GM12878 (cell line): ENCODE measurements around the gene CAMK2B. TPM values are rescaled to one million over a fixed set of nuclear protein-coding genes. Genes with fewer than 3 reads are reported as not detected.

Experiments
- ATAC-seq: fragments of 200-7000 bp; cut with Tn5 transposase; 3 replicates; pipeline ENCODE4 v1.9.1; 2020; ENCODE audit warnings: mild to moderate bottlenecking, moderate library complexity
- BruUV-seq: library from RNA; stranded (reverse); fragments of 400-500 nt; replicated peaks from 2 replicates; lab custom pipeline; 2021; lab: Mats Ljungman, UMichigan
- CTCF ChIA-PET: fragments of 300-600 bp; sonication (Branson Sonifier 250); formaldehyde crosslinking; extraction: SDS; loops from one replicate; lab custom pipeline; 2021; ENCODE audit warnings: inconsistent platforms; lab: Yijun Ruan, JAX
- POLR2A ChIA-PET: fragments of 350-600 bp; formaldehyde crosslinking; extraction: SDS; loops from one replicate; lab custom pipeline; 2021; ENCODE audit warnings: inconsistent platforms; lab: Charles Lee
- RAD21 ChIA-PET: fragments of 300-600 bp; sonication (Branson Sonifier 250); formaldehyde crosslinking; loops from one replicate; lab custom pipeline; 2023; ENCODE audit warnings: antibody characterized with exemption; ENCODE audit not compliant: unreplicated experiment; lab: Charles Lee
- SMC1A ChIA-PET: fragments of 300-600 bp; sonication (Branson Sonifier 250); formaldehyde crosslinking; loops from one replicate; lab custom pipeline; 2023; ENCODE audit not compliant: unreplicated experiment, uncharacterized antibody; lab: Charles Lee
- DNase-seq: peaks from one replicate; pipeline ENCODE4 v3.0.0-alpha.2; 2011; ENCODE audit warnings: low read depth, low spot score
- FAIRE-seq: peaks from 3 replicates; lab custom pipeline; 2011; peaks lifted over from hg19 to GRCh38; lab: Jason Lieb, UNC
- H2AFZ ChIP-seq: 2 replicates; pipeline ENCODE4 v1.6.0; 2011; ENCODE audit warnings: low read depth, low read length, control low read depth; ENCODE audit not compliant: control insufficient read depth
- H3K27ac ChIP-seq: 2 replicates; pipeline ENCODE4 v1.5.1; 2011; ENCODE audit warnings: control low read depth; ENCODE audit not compliant: control insufficient read depth, insufficient read depth
- H3K27me3 ChIP-seq, 2 experiments: replicated peaks in 1 of 2; 2 replicates each; pipeline versions ENCODE4 v1.6.0 to v1.6.1; 2011; ENCODE audit warnings: low read length in 1 of 2; ENCODE audit not compliant: control insufficient read depth in 2 of 2, insufficient read depth in 2 of 2
- H3K36me3 ChIP-seq, 2 experiments: 2 replicates each; pipeline ENCODE4 v1.5.1; 2011; ENCODE audit warnings: low read length in 1 of 2; ENCODE audit not compliant: control insufficient read depth in 2 of 2, insufficient read depth in 2 of 2
- H3K4me1 ChIP-seq: 2 replicates; pipeline ENCODE4 v1.6.1; 2011; ENCODE audit warnings: mild to moderate bottlenecking, low read length, moderate library complexity, mixed read lengths; ENCODE audit not compliant: control insufficient read depth, insufficient read depth
- H3K4me2 ChIP-seq: 2 replicates; pipeline ENCODE4 v1.6.0; 2011; ENCODE audit warnings: control low read depth; ENCODE audit not compliant: control insufficient read depth, insufficient read depth
- H3K4me3 ChIP-seq: fragments of 200-600 bp; sonication (generic); 2 replicates; pipeline ENCODE4 v1.5.1; 2016
- H3K79me2 ChIP-seq: 2 replicates; pipeline ENCODE4 v1.6.0; 2011; ENCODE audit warnings: low read length; ENCODE audit not compliant: control insufficient read depth, insufficient read depth
- H3K9ac ChIP-seq: 2 replicates; pipeline ENCODE4 v1.8.0; 2011; ENCODE audit warnings: low read length, control low read depth, mixed read lengths; ENCODE audit not compliant: control insufficient read depth, insufficient read depth
- H3K9me3 ChIP-seq: replicated peaks from 3 replicates; pipeline ENCODE4 v1.5.1; 2011; ENCODE audit warnings: mild to moderate bottlenecking, low read length; ENCODE audit not compliant: control insufficient read depth, insufficient read depth
- H4K20me1 ChIP-seq: 2 replicates; pipeline ENCODE4 v1.6.0; 2011; ENCODE audit not compliant: control insufficient read depth, insufficient read depth
- ATF7 ChIP-seq: fragments of 450-650 bp; IDR thresholded peaks from 2 replicates; pipeline ENCODE4 v1.6.1; 2016; ENCODE audit warnings: low read depth, mild to moderate bottlenecking
- BHLHE40 ChIP-seq, 2 experiments: fragments of 450-650 bp in 1 of 2; IDR thresholded peaks; 2 replicates each; pipeline ENCODE4 v1.6.1; 2011 to 2017; ENCODE audit warnings: low read depth in 2 of 2, borderline replicate concordance in 1 of 2, improper control_type of control experiment in 1 of 2, low read length in 1 of 2, mild to moderate bottlenecking in 1 of 2
- E2F4 ChIP-seq: IDR thresholded peaks from 2 replicates; pipeline ENCODE4 v1.6.1; 2012; ENCODE audit warnings: low read depth, low read length, improper control_type of control experiment
- MTA3 ChIP-seq: IDR thresholded peaks from 2 replicates; pipeline ENCODE4 v1.6.1; 2012; ENCODE audit warnings: low read length, inconsistent platforms, borderline replicate concordance
- POLR2AphosphoS2 ChIP-seq: IDR thresholded peaks from 2 replicates; pipeline ENCODE4 v1.6.1; 2011; ENCODE audit warnings: low read depth, mild to moderate bottlenecking, low read length, improper control_type of control experiment, moderate library complexity
- POU2F2 ChIP-seq: IDR thresholded peaks from 3 replicates; pipeline ENCODE4 v1.6.1; 2011; ENCODE audit warnings: low read depth, mild to moderate bottlenecking, low read length, borderline replicate concordance
- RAD21 ChIP-seq: IDR thresholded peaks from 2 replicates; pipeline ENCODE4 v1.6.1; 2011; ENCODE audit warnings: mild to moderate bottlenecking, low read depth, low read length, moderate library complexity; ENCODE audit not compliant: insufficient read depth
- RFX5 ChIP-seq: IDR thresholded peaks from 2 replicates; pipeline ENCODE4 v1.6.1; 2011; ENCODE audit warnings: low read depth, low read length, improper control_type of control experiment
- TCF7 ChIP-seq: IDR thresholded peaks from 2 replicates; pipeline ENCODE4 v1.6.1; 2014; ENCODE audit warnings: antibody characterized with exemption, borderline replicate concordance
- USF2 ChIP-seq: IDR thresholded peaks from 2 replicates; pipeline ENCODE4 v1.6.1; 2011; ENCODE audit warnings: low read depth, low read length, improper control_type of control experiment, borderline replicate concordance
- WGBS: methylation state at CpG from one replicate; pipeline ENCODE4 v1.1.6; 2016; ENCODE audit warnings: low lambda C conversion rate; ENCODE audit not compliant: insufficient replicate concordance, insufficient coverage; ENCODE audit errors: missing lambda C conversion rate; 5-methylcytosine and 5-hydroxymethylcytosine counted together
- in situ Hi-C: fragments of 300-500 bp; cut with MboI; formaldehyde crosslinking; loops from 9 replicates; pipeline ENCODE4 v1.14.3; 2018; ENCODE audit warnings: mixed read lengths
- intact Hi-C: fragments of 100-400 bp; cut with micrococcal nuclease; formaldehyde crosslinking; loops from one replicate; pipeline ENCODE4 v1.14.2; 2022; ENCODE audit not compliant: unreplicated experiment
- polyA plus RNA-seq, 11 experiments: library from polyadenylated mRNA; depleted of rRNA in 4 of 11; unstranded in 6 of 11; stranded (reverse) in 5 of 11; fragments of >200 nt; fragmentation: Nextera tagmentation in 4 of 11; fragmentation: Illumina TruSeq in 1 of 11; extraction: Ambion mirVana in 4 of 11; extraction: Trizol in 1 of 11; gene quantifications; 1 replicate in 1 of 11; 2 replicates in 10 of 11; pipeline versions ENCODE4 v1.2.1 to v1.2.3, GENCODE V29; 2011 to 2016; ENCODE audit warnings: inconsistent platforms in 2 of 11, missing spikeins in 2 of 11, low read depth in 1 of 11
- total RNA-seq, 4 experiments: library from RNA; depleted of rRNA in 3 of 4; stranded (reverse); fragments of >200 nt in 3 of 4; fragmentation: Illumina TruSeq in 1 of 4; extraction: Trizol in 1 of 4; gene quantifications; 2 replicates each; pipeline versions ENCODE4 v1.2.1 to v1.2.3, GENCODE V29; 2013 to 2021
- TF ChIP-seq, protein P1 (sequence below): IDR thresholded peaks from 2 replicates; pipeline ENCODE4 v1.6.1; 2011; ENCODE audit warnings: borderline replicate concordance, low read depth, mild to moderate bottlenecking, moderate library complexity, low read length; ENCODE audit not compliant: insufficient read depth, poor library complexity, severe bottlenecking

The CAMK2B gene
- total and polyA plus RNA-seq, 10 of the 15 experiments (the other 5 are each of a cell fraction or from before 2014, with no cell fraction given): 0.06 to 0.23 (median 0.11) TPM; not detected in 5

DNA sequence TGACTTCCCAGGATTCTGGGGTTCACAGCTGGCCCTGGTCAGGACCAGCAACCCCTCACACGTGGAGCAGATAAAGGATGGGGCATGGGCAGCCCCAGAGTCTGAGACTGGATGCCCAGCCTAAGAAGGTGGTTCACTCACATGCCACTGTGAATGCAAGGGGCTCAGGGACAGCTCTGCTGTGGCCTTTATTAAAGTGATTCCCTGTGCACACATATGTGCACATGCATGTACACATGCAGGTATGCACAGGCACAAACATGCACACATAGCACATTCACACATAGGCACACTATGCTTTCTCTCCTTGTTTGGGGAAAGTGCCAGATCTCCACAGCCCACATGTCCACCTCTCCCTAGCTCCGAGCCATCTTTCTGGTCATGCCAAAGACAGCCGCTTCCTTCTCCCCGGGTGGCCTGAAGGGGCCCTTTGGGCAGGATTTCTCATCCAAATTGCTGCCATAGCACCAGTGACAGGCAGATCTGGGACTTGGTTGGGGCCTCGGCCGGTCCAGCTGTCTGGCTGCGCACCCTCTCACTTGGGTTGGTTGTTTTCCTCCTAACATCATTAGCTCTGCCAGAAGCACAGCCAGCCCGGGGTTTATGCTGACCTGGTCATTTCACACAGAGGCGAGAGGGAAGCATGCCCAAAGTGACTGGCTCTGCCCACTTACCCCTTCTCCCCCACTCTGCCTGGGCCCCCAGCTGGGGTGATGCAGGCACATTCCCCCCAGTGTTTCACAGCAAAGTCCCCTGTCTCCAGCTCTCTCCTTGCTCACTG lies 137.6 kb downstream of the CAMK2B start (continued):
- no peak for TF ChIP-seq BHLHE40 (IDR thresholded peaks at IDR 0.05; ENCODE audit: borderline replicate concordance in 1 of 2, low read depth in 2 of 2, low read length in 1 of 2)
- TF ChIP-seq ATF7: no peak
- no peak for TF ChIP-seq USF2
- no peak for TF ChIP-seq MTA3
- no peak for TF ChIP-seq E2F4
- no peak for TF ChIP-seq RAD21
- no peak for TF ChIP-seq TCF7
- TF ChIP-seq POLR2AphosphoS2: no peak
- no peak for TF ChIP-seq POU2F2

DNA sequence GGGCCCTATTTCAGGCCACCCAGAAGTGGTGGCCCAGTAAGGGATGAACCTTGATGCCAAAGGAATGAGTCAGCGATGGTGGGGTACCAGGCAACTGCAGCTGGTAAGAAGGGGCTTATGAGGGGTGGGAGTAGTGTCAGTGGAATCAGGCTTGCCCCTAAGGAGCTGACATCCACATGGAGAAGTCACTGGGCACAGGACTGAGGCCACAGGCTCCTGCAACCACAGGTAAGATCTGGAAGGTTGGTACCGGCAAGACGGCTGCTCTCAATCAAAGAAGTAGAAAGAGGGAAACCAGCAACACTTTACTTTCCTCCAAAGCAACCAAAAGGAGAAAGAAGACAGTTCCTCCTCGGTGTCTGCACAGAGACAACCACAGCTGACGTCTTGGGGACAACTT lies 138.7 kb downstream of the CAMK2B start:
- no peak for ATAC-seq
- Histone ChIP-seq H2AFZ (no peak overlapping the region), H3K79me2 (no peaks in the 10 kb centered on the region), H3K27ac (no peak overlapping the region), H3K9me3 (no peaks in the 10 kb centered on the region; the same call in 2 of the 3 replicates), H3K36me3 (no peaks in the 10 kb centered on the region), H3K4me1 (no peaks in the 10 kb centered on the region), H3K27me3 (peaks cover 0 to 1% of the 10 kb centered on the region in 2 experiments; a peak in 2 of 4 replicates), H3K4me2 (no peak overlapping the region), H3K9ac (no peak overlapping the region), H3K4me3 (no peak overlapping the region), H4K20me1 (no peaks in the 10 kb centered on the region)
- in situ Hi-C loops: no loop called here
- FAIRE-seq: no peak
- intact Hi-C loops: no loop called here
- no TSS peak for BruUV-seq
- TF ChIP-seq, protein P1, sequence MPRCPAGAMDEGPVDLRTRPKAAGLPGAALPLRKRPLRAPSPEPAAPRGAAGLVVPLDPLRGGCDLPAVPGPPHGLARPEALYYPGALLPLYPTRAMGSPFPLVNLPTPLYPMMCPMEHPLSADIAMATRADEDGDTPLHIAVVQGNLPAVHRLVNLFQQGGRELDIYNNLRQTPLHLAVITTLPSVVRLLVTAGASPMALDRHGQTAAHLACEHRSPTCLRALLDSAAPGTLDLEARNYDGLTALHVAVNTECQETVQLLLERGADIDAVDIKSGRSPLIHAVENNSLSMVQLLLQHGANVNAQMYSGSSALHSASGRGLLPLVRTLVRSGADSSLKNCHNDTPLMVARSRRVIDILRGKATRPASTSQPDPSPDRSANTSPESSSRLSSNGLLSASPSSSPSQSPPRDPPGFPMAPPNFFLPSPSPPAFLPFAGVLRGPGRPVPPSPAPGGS: no peak
- no peak for TF ChIP-seq RFX5
- ChIA-PET CTCF (interaction anchor here (0.6 kb wide), 1 partner anchor 14 kb away, joined by 4 read pairs; the partner anchor contains the start of gene YKT6), POLR2A (no interaction called here), RAD21 (no interaction called here), SMC1A (no interaction called here)
- DNase-seq: no peak
- 30% methylated on average over 5 of the region's 5 CpGs for WGBS
